HFF-Myc (cell line): ENCODE data around the gene NES.

ENCODE experiments used
- DNase-seq: peaks from one replicate; pipeline ENCODE4 v3.0.0-alpha.2; 2011; ENCODE audit warnings: low read depth; ENCODE audit errors: extremely low read depth
- H3K4me3 ChIP-seq: replicated peaks from 2 replicates; pipeline ENCODE4 v1.5.1; 2011; ENCODE audit warnings: low read depth, mild to moderate bottlenecking, control low read depth, low read length
- CTCF ChIP-seq: IDR thresholded peaks from 2 replicates; pipeline ENCODE4 v1.5.1; 2012; ENCODE audit warnings: mild to moderate bottlenecking, low read depth, low read length, control low read depth; ENCODE audit errors: missing control alignments

The NES gene

GRCh38 chr1:156703741-156704140 is 26.5 kb upstream of the NES start:
- no peak for DNase-seq
- H3K4me3 ChIP-seq, result peak overlapping the region; percentile 68
- no peak for TF ChIP-seq CTCF

GRCh38 chr1:156703336-156703735 is 26.1 kb upstream of the NES start:
- DNase-seq, result no peak
- peak overlapping the region; percentile 68 for H3K4me3 ChIP-seq
- TF ChIP-seq CTCF, result no peak

GRCh38 chr1:156700736-156701531 is 23.7 kb upstream of the NES start:
- TF ChIP-seq CTCF, result no peak
- no peak for DNase-seq
- no peak overlapping the region for H3K4me3 ChIP-seq

- no peak overlapping the region for H3K4me3 ChIP-seq
- DNase-seq, result no peak
- TF ChIP-seq CTCF, result no peak
Observed at GRCh38 chr1:156698995-156699394, 21.8 kb upstream of the NES start.

GRCh38 chr1:156697481-156697880 is 20.3 kb upstream of the NES start:
- DNase-seq, result no peak

GRCh38 chr1:156696755-156697154 is 19.5 kb upstream of the NES start:
- H3K4me3 ChIP-seq, result no peak overlapping the region
- TF ChIP-seq CTCF, result no peak
- no peak for DNase-seq

More at GRCh38 chr1:156697481-156697880, 20.3 kb upstream of the NES start:
- TF ChIP-seq CTCF, result no peak
- H3K4me3 ChIP-seq, result no peak overlapping the region

GRCh38 chr1:156694690-156694962 is 17.4 kb upstream of the NES start:
- H3K4me3 ChIP-seq, result no peak overlapping the region
- no peak for DNase-seq
- no peak for TF ChIP-seq CTCF
